Tongue (tissue), 2 donors: ENCODE measurements around the gene MMP24OS. TPM values are rescaled to one million over a fixed set of nuclear protein-coding genes. Genes with fewer than 3 reads are reported as not detected.
"Not testable (repeated sequence)": the region's sequence is repeated elsewhere in the genome, so short reads cannot be mapped to it uniquely, and the experiment has no call there.

Experiments
- DNase-seq: peaks from one replicate; pipeline ENCODE4 v3.0.0-alpha.2; 2015
- total RNA-seq: library from RNA; depleted of rRNA; stranded (reverse); fragments of >200 nt; gene quantifications from one replicate; pipeline ENCODE4 v1.2.3, GENCODE V29; 2014

MMP24OS gene
- total RNA-seq, 1 donor from 2014 or later = 7.6 TPM

DNA sequence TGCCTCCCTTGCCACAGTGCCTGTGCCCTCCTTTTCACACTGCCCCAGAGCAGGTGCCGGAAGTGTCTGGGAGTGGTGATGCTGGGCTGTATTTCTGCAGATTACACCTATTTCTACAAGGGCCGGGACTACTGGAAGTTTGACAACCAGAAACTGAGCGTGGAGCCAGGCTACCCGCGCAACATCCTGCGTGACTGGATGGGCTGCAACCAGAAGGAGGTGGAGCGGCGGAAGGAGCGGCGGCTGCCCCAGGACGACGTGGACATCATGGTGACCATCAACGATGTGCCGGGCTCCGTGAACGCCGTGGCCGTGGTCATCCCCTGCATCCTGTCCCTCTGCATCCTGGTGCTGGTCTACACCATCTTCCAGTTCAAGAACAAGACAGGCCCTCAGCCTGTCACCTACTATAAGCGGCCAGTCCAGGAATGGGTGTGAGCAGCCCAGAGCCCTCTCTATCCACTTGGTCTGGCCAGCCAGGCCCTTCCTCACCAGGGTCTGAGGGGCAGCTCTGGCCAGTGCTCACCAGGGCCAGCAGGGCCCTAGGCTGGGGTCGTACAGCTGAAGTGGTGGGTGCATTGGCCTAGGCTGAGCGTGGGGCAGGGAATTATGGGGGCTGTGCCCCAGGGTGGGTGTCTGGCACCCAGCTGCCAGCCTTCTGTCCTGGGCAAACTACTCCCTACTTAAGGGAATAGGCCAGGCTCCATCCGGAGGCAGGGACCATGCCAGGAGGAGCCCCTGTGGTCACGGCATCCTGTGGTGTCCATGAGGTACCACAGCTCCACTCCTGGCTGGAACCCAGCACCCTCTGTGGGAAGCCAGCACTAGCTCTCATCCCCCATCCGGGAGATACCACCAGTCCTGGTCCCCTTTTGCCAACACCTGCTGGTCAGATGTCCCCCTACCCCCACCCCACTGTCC is 3.5 kb downstream of the MMP24OS start:
- DNase-seq = no peak

DNA sequence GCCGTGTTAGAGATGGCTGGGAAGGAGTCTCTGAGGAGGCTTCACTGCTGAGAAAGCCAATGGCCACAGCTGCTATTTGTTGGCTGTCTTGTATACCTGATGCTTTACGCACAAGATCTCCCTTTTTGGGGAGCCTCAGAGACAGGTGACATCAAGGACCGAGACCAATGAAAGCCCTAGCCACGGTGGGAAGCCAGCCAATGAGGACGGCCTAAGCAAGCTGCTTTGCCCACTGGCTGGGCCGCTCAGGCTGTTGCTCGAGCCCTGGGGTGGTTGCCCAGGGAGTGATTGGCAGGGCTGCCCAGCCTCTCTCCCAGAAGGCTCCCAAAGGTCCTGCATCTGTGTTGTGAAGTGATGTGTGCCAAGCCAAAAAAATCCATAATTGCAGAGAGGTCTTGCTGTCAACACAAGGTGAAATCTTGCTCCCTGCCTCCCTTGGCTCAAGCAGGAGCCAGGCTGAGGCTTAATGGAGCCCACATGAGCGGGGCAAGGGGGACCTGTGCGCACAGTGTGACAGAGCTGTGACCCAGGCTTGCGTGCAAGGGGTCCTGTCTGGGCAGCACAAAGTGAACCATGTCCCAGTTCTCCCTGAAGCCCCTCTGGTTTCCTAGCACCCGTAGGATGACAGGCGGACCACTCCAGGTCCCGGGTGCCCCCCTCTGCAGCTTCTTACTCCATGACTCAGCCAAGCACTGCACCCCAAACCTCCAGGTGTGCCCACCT is 4.3 kb downstream of the MMP24OS start:
- DNase-seq = no peak

DNA sequence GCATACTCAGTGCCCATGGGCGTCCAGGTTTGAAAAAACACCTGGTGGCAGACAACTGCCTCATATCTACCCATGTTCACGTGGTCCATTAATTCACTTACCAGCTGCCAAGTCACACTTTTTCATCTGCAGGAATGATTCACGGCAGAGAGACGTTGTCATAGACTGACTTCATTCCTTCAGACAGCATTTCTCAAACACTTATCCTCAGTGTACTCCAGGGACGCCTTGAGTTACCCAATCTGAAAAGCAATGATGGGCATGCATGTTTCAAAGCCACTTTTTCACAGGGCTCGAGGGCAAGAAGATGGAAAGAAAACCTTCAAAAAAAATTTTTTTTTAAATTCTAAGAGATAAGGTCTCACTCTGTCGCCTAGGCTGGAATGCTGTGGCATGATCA is 6.0 kb downstream of the MMP24OS start:
- no peak for DNase-seq

DNA sequence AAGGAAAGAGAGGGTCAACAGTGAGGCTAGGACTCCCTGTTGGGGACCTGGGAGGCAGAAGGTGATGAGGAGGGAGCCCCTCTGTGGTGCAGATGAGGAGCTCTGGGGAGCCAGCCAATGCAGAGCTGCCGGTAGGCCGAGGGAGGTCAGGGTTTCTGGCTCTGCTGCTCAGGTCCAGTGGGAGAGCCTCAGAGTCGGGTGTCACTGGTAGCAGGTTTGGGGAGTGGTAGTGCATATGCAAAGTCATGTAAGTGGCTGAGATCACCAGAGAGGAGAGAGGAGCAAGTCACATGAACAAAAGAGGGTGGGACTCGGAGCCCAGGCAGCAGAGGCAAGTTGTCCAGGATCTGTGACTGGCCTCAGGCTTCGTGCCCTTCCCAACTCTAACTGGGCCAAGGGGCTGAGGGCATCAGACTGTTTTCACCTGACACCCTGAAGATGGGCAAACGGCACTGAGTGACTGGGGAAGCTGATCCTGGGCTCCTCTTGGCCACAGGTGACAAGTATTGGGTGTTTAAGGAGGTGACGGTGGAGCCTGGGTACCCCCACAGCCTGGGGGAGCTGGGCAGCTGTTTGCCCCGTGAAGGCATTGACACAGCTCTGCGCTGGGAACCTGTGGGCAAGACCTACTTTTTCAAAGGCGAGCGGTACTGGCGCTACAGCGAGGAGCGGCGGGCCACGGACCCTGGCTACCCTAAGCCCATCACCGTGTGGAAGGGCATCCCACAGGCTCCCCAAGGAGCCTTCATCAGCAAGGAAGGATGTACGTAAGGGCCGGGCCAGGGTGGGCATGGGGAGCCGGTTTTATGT is 6.6 kb downstream of the MMP24OS start:
- DNase-seq = no peak

DNA sequence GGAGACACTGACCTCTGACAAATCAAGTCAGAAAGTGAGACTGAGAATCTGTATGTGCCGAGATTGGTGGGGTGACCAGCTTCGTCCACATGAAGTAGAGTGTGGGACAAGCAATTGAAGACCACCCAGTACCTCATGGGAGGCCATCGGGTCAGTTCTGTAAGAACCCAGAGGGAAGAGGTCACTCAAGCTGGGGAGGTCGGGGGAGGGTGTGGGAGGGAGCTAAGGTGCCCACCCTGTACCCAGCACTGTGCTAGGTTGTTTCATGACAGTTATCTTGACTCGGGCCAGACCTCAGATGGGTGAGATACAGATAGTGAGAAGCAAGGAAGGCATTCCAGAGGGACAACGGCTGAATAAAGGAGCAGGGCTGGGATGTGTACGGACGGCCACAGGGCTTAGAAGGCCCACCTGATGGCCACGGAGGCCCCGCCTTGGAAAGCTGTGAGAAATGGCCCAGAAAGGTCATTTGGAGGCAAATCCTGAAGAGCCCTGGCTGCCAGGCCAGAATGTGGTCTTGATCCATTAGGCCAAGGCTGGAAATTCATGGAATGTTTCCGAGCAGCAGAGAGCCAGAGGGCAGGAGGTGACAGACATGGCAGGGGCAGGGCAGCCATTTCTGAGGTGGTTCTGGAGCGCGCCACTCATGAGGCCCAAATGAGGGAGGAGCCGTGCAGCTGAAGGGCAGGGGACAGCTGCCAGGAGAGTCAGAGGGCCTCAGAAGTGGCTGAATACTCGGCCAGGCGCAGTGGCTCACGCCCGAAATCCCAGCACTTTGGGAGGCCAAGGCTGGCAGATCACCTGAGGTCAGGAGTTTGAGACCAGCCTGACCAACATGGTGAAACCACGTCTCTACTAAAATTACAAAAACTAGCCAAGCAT is 7.7 kb downstream of the MMP24OS start:
- DNase-seq = no peak

DNA sequence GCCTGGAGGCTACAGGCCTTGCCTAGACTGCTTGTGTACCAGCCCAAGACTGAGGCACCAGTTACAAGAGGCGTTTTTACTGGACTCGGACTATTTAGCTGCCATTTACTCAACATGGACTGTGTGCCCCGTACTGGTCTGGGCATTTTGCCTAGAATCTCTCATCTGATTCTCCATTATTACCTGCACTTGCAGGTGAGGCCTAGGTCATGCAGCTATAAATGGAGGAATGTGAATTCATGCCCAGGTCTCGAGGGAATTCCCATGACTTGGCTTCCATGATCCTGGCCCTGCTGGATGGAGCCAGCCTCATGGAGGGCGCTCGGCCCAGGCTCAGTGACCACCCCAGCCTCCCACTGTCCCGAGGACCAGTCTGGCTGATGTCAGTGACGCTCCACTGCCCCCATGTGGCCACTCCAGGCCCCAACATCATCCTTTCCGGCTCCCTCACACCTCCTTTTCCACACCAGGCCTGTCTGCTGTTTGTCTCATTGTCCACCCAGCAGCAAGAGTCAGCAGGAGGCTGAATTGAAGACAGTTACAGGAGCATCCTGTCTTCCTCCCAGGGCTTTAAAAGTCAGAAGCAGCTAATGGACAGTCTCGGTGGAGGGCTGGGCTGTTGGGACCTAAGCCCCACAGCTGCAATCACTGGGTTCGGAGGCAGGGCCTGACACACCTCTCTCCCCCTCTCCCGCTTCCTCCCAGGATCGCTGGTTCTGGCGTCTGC is 8.7 kb downstream of the MMP24OS start:
- peak; percentile 66 for DNase-seq

DNA sequence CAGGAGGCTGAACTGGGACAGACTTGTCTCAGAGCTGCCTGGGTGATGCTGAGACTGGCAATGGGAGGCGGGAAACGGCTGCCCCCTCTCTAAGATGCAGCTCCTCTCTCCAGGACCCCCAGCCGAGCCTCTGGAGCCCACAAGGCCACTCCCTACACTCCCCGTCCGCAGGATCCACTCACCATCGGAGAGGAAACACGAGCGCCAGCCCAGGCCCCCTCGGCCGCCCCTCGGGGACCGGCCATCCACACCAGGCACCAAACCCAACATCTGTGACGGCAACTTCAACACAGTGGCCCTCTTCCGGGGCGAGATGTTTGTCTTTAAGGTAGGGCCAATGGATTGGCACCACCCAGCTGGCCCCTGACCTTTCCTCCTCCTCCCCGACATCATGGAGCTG is 10.8 kb downstream of the MMP24OS start:
- no peak for DNase-seq

DNA sequence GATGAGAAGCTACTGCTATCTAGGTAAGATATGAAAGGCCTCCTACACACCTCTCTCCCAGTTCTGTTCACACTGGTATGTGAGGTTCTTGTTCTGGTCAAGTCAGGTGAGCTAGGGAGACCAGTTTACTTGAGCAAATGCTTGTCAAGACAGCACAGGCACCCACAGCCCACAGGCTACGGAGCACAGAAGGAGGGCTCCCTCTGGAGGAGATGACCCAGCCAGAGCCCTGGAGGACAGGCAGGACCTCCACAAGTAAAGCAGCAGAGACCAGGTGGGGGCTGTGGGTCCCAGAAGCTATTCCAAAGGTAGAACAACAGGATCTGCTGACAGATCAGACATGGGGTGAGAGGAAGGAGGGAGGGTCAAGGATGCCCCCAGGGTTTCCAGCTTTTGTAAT is 13.2 kb downstream of the MMP24OS start:
- no peak for DNase-seq

DNA sequence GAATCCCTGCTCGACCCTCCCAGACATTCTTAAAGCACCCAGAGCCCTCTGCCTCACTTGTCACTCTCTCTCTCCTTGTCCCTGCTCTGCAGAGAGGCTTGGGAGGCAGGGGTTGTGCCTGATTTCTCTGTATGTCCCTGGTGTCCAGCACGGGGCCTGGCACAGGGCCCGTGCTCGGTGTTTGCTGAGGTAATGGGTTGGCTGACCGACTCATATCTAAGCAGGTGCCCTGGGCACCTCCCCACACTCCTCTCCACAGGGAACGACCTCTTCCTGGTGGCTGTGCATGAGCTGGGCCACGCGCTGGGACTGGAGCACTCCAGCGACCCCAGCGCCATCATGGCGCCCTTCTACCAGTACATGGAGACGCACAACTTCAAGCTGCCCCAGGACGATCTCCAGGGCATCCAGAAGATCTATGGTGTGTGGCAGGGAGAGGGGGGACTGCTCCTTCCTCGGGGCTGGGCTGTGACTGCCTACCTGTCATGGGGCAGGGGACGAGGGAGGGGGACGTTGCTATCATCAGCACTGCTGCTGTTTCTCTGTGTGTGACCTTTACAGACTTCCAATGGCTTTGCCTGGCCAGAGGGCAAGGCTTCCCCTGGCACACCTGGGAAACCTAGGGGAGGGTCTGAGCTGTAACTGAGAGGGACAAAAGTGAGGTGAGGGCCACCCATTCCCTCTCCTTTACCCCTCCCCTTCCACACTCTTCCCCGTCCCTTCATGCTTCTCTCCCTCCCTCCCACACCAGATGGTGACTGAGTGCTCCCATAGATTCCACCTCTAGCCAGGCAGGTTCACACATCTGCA is 14.2 kb downstream of the MMP24OS start:
- no peak for DNase-seq

DNA sequence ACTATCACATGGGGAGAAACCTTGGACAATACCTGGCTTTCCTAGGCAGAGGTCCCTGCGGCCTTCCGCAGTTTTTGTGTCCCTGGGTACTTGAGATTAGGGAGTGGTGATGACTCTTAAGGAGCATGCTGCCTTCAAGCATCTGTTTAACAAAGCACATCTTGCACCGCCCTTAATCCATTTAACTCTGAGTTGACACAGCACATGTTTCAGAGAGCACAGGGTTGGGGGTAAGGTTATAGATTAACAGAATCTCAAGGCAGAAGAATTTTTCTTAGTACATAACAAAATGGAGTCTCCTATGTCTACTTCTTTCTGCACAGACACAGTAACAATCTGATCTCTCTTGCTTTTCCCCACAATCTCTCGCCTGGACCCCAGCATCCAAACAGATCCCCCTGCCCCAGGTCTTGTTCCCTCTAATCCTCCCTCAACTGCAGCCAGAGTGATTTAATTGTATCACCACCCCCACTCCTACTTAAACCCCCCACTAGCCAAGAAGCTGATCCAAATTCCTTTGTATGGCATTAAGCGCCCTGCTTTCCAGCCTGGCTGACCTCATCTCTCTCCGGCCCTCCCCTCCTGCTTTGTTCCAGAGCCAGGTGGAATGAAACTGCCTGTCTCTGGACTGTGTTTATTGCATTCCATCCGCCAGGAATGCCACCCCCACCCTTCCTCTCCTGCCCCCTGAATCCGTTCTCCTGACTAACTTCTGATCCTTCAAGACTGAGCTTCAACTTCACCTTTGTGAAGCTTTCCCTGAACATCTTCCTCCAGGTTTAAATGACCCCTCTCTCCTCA is 15.0 kb downstream of the MMP24OS start:
- peak; percentile 26 for DNase-seq

DNA sequence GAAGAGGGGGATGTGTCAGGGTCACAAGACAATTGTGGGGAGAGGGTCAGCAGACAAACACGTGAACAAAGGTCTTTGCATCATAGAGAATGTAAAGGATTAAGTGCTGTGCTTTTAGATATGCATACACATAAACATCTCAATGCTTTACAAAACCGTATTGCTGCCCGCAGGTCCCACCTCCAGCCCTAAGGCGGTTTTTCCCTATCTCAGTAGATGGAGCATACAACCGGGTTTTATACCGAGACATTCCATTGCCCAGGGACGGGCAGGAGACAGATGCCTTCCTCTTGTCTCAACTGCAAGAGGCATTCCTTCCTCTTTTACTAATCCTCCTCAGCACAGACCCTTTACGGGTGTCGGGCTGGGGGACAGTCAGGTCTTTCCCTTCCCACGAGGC is 15.6 kb downstream of the MMP24OS start:
- DNase-seq = not testable (repeated sequence)

DNA sequence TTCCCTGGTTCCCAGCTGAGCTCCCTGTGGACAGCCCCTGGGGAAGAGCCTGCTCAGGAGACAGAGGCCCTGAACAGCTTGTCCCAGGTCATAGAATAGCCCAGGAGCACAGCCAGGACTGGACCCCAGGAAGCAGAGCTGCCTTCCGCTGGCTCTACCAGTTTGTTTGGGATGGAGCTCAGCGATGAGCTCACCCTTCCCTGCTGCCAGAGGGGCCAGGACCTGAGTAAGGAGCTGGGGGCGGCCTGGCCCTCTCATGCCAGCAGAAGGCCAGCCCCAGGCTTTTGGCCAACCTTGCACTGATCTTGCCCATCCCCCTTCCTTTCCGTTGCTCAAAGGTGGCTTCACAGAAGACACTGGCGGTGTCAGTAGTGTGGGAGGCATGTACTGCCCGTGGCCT is 17.5 kb downstream of the MMP24OS start:
- no peak for DNase-seq

DNA sequence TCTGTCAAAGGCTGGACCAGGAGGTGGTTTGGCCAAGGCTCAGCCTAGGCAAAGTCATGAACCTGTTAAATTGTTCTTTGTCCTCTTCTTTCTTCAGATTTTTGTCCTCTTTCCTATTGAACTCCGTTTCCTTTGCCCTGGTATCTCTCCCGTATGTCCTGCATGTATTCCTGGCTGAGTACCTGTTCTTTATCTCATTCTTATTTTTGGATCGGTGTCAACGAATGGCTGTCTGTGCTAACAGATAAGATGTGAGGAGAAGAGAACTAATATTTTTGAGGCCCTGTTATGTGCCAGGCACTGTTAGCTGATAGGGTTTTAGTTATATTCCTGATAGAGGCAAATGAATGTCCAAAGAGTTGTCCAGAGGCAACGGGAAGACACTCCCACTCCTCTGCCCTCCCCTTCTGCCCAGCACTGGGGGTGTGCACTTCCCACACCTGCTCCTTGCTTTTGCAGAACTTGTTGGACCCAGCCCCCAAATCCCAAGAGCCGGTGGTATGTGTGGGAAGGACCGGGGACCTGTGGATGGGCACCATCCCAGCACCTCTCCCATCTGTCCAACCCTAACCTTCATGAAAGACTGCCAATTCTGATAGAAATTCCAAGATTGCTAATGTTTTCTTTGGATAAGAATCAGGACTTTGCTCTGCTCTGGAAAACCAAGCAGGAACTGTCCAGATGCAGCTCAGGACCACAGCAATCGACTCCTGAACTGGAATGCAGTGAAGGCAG is 20.6 kb downstream of the MMP24OS start:
- no peak for DNase-seq

DNA sequence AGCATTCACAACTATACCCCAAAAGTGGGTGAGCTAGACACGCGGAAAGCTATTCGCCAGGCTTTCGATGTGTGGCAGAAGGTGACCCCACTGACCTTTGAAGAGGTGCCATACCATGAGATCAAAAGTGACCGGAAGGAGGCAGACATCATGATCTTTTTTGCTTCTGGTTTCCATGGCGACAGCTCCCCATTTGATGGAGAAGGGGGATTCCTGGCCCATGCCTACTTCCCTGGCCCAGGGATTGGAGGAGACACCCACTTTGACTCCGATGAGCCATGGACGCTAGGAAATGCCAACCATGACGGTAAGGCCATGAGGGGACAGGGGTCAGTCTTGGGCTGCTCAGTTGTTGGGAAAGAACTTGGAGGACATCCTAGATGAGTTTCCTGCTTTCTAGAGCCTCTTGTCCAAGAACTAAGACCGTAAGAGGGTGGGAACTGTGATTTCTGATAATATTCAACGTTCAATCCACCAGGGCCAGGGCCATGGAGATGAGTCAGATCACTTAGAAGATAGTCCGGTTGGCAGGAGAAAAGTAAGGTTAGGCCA is 23.4 kb downstream of the MMP24OS start:
- no peak for DNase-seq

DNA sequence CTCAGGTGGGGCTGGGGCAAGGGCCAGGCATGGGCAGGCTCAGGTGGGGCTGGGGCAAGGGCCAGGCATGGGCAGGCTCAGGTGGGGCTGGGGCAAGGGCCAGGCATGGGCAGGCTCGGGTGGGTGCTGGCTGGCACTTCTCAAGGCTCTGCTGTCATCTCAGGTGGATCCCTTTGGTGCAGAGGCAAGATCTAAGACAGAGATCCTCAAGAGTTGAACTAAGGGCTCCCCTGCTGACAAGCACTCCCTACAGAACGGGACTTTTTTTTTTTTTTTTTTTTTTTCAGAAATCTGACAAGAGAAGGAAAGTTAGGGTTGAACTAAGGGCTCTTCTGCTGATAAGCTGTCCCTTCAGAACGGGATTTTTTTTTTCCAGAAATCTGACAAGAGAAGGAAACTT is 24.9 kb downstream of the MMP24OS start:
- no peak for DNase-seq

DNA sequence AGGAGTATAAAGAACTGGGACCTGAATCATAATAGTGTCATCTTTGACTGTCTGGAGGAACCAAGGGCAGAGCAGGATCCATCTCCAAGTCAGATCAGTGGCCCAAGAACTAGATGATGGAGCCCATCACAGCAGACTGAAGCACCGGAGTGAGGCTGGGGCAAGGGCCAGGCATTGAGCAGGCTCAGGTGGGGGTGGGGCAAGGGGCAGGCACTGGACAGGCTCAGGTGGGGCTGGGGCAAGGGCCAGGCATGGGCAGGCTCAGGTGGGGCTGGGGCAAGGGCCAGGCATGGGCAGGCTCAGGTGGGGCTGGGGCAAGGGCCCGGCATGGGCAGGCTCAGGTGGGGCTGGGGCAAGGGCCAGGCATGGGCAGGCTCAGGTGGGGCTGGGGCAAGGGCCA is 25.3 kb downstream of the MMP24OS start:
- DNase-seq = not testable (repeated sequence)

DNA sequence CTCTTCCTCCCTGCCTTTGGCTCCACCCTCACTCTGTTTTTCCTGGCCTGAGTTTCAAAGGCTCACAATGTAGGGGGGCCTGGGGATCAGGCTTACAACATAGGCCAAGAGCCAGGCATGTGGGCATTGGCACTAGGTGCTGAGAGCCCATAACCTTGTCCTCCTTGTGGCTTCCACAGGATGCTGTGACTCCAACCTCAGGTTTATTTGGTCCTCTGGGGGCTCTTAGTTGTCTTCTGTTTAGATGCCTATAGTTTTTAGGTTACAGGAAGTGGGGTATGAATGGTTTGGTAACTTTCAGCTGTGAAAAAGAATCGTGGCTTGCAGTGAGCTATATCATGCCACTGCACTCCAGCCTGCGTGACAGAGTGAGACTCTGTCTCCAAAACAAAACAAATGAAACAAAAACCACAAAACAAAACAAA is 25.9 kb downstream of the MMP24OS start:
- DNase-seq = no peak

DNA sequence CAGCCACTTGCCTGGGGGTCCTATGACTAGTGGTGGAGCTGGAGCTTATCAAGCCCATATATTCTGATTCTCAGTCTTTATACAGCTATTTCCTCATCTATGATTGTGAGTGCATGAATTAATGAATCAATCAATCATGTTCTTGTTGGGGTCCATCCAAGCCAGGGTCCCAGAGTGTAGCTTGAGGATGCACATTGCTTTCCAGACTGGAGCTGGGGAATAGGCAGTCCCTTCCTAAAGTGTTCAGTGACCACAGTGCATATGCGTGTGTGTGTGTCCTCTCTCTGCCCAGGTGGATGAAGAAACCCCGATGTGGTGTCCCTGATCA is 26.3 kb downstream of the MMP24OS start:
- no peak for DNase-seq
